Amygdala (tissue), 56 donors: ENCODE measurements around the gene PGM5.
"Not testable (repeated sequence)": the region's sequence is repeated elsewhere in the genome, so short reads cannot be mapped to it uniquely, and the experiment has no call there.

Experiments used
- DNase-seq, 56 donors: peaks; one replicate each; lab custom pipeline; 2025; lab: John Stamatoyannopoulos, UW

Gene PGM5

GRCh38 chr9:68375789-68376188, 19.4 kb downstream of the PGM5 start:
- DNase-seq, result not testable (repeated sequence)

DNA sequence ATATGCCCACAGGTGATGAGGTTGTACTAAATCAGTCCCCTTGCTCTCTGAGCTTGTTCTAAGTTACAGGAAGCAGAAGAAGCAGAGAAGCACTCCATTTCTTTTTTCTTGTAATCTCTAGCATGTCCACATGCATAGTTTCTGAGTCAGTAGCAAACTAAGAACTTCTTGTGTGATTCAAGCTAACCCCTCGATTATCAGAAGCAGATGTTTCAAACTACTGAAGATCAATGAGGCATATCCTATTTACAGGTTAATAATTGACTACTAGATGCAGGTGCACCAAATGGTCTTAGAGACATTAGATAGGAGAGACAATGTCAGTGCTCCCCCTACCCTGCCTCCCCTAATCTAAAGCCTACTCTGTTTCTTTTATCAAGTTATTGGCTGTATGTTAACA, 21.3 kb downstream of the PGM5 start:
- not testable (repeated sequence) for DNase-seq

GRCh38 chr9:68383894-68384293, 27.5 kb downstream of the PGM5 start:
- not testable (repeated sequence) for DNase-seq

- not testable (repeated sequence) for DNase-seq
These were observed 33.1 kb downstream of the PGM5 start for GRCh38 chr9:68389558-68389957.

GRCh38 chr9:68390737-68391136, 34.3 kb downstream of the PGM5 start:
- not testable (repeated sequence) for DNase-seq

- not testable (repeated sequence) for DNase-seq
These were observed 40.1 kb downstream of the PGM5 start for GRCh38 chr9:68396411-68397094.

DNA sequence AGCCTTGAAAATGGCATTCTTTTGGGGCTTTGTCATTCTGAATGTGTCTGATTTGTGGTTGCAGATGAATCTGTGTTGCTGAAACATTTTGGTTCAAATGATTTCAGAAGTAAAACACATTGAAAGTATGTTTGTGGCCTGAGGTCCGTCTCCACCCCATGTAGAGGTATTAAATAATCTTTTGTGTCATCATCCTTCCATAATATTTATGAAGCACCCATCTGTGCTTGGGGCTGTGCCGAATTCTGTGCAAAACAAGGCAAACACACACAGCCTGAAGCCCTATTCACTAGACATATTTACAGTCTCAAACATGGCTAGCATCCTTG, 40.6 kb downstream of the PGM5 start:
- not testable (repeated sequence) for DNase-seq

DNA sequence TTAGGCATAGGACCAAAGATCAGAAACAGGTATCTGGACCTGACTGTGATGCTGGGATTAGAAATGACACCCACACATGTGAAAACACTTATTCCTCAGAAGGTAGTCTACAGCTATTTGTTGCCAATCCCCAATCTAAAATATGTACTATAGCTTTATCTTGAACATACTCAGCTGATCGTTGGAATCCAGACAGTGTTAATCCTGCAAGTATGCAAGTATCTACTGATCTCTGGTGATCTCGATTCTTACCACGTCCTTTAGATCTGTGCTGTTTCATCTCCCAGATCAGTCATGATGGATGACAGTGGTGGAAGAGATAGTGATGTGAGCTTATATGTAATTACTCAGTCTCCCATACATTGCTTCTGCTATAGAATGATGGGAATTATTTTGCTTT, 41.4 kb downstream of the PGM5 start:
- DNase-seq, result not testable (repeated sequence)

GRCh38 chr9:68398324-68398723, 41.9 kb downstream of the PGM5 start:
- not testable (repeated sequence) for DNase-seq

GRCh38 chr9:68404421-68405185, 48.2 kb downstream of the PGM5 start:
- DNase-seq, result not testable (repeated sequence)

DNA sequence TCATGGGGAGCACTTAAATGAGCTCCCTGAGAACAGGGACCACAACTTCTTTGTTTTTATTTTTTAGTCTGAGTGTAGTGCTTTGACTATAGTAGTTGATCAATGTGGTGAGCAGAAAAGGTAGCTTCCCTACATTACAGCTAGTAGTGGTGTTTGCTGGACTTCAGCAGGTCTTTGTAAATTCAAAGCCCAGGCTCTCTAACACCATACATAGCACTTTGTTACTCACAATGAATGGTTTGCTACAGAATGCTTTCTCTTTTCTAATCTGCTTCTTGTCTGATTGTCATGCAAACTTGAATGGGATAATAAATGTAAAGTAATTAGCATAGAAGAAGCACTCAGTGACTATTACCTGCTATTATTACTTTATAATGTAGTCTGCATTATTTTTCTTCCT, 55.5 kb downstream of the PGM5 start:
- DNase-seq, result not testable (repeated sequence)

DNA sequence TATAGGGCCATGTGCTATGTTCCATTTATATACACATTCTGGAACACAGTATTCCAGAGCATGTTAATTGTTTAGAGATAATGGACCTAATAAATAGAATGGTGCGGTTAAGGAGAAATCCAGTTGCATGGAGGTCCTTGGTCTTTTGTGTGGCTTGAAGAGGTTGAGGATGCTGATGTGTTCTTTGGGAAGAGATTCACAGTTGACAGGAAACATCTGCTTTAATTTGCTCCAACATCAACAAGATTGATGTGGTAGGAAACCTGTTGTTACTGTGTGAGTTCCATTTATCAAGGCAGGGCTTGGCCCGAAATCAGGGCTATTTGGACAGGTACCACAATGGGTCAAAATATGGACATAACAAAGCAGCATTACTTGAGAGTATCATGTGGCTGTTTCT, 56.3 kb downstream of the PGM5 start:
- not testable (repeated sequence) for DNase-seq

DNA sequence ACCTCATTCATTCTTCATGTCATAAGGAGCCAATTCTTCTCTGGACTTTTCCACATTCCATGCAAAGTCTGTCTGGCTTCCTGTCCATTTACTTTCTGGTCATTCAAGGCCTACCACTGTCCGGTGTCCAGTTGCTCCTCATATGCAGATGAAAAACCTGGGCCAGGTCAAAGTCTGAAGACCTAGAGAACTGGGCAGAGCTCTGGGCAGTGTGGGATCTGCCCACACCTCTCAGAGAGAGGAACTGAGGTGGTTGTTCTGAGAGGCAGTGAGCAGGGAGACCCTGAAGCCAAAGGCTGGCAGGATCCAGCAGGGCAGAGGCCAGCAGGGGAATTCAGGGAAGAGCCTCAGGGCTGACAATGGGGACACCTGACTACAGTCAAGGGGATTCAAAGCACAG, 58.7 kb downstream of the PGM5 start:
- not testable (repeated sequence) for DNase-seq

GRCh38 chr9:68416936-68417564, 60.6 kb downstream of the PGM5 start:
- no peak for DNase-seq

- no peak for DNase-seq
These were observed 61.4 kb downstream of the PGM5 start for GRCh38 chr9:68417762-68418161.

- DNase-seq, result no peak
These were observed 61.9 kb downstream of the PGM5 start for GRCh38 chr9:68418259-68418845.

GRCh38 chr9:68419901-68420300, 63.5 kb downstream of the PGM5 start:
- DNase-seq, result no peak

DNA sequence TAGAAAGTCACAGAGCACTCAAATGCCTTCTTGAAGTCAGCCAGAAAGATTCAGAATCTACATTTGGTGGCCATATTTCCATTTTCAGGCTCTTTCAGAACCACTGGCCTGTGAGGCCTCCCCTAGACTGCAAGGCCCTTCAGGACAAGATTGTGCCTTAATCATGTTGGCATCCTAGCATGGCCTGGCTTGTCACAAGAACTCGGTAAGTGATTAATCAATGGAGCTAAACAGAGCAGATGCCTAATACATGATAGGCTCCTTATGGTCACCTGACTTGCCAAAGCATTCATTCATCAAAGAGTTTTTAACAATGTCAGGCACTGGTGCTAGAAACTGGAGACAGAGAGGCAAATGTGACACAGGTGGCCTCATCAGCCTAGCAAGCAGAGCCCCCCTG, 70.3 kb downstream of the PGM5 start:
- DNase-seq, result no peak

GRCh38 chr9:68427216-68427977, 71.0 kb downstream of the PGM5 start:
- no peak for DNase-seq

DNA sequence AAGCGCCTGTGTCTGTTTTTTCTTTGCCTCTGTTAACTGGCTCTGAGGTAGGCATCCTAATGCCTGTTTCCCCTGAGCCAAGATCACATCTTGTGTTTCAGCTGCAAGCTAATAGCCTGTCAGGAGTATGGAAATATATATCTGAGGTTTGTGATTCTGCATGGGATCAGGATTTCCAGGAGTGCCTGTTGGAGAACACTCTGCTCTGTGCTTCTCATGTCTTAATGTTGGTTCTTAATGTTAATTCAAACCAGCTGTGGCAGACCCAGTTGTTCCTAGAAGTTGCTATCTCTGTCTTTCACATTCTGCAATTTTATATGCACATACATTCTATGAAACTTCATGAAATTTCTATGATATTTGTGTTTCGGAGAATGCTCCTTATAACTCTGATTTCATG, 72.1 kb downstream of the PGM5 start:
- no peak for DNase-seq

- no peak for DNase-seq
These were observed 73.2 kb downstream of the PGM5 start for GRCh38 chr9:68429631-68430030.
